Lung (tissue), 12 donors: ENCODE measurements around the gene KCNQ4. TPM values are rescaled to one million over a fixed set of nuclear protein-coding genes. Genes with fewer than 3 reads are reported as not detected.

ENCODE experiments used
- ATAC-seq: fragments of 200-7000 bp; cut with Tn5 transposase; one replicate; pipeline ENCODE4 v1.9.1; 2020; ENCODE audit warnings: moderate number of reproducible peaks; ENCODE audit not compliant: insufficient read depth, low FRiP score
- DNase-seq, 3 donors: peaks; one replicate each; pipeline ENCODE4 v3.0.0-alpha.2; 2013 to 2017
- H3K27ac ChIP-seq, 2 donors: one replicate each; pipeline ENCODE4 v1.5.1; 2013; ENCODE audit warnings: mild to moderate bottlenecking in 2 of 2, moderate library complexity in 2 of 2, control low read depth in 1 of 2, inconsistent platforms in 1 of 2, low read depth in 1 of 2, low read length in 1 of 2
- H3K27me3 ChIP-seq, 3 donors: one replicate each; pipeline ENCODE4 v1.5.1; 2013; ENCODE audit warnings: low read length in 2 of 3; ENCODE audit not compliant: control insufficient read depth in 3 of 3, insufficient read depth in 3 of 3
- H3K36me3 ChIP-seq, 4 donors: one replicate each; pipeline ENCODE4 v1.5.1; 2013; ENCODE audit warnings: low read length in 4 of 4, mild to moderate bottlenecking in 1 of 4, moderate library complexity in 1 of 4; ENCODE audit not compliant: control insufficient read depth in 4 of 4, insufficient read depth in 4 of 4
- H3K4me1 ChIP-seq, 5 donors: one replicate each; pipeline ENCODE4 v1.5.1; 2013; ENCODE audit warnings: low read length in 5 of 5, mild to moderate bottlenecking in 2 of 5, moderate library complexity in 1 of 5; ENCODE audit not compliant: control insufficient read depth in 5 of 5, insufficient read depth in 5 of 5
- H3K4me3 ChIP-seq: one replicate; pipeline ENCODE4 v1.5.1; 2013; ENCODE audit warnings: mild to moderate bottlenecking, control low read depth, moderate library complexity
- H3K9ac ChIP-seq, 2 donors: one replicate each; pipeline ENCODE4 v1.5.1; 2013; ENCODE audit warnings: low read length in 2 of 2, control low read depth in 1 of 2; ENCODE audit not compliant: insufficient read depth in 1 of 2
- H3K9me3 ChIP-seq, 4 donors: one replicate each; pipeline ENCODE4 v1.5.1; 2013; ENCODE audit warnings: low read length in 3 of 4, mild to moderate bottlenecking in 1 of 4, moderate library complexity in 1 of 4; ENCODE audit not compliant: control insufficient read depth in 4 of 4, insufficient read depth in 3 of 4
- CTCF ChIP-seq: IDR thresholded peaks from 2 replicates; pipeline ENCODE4 v1.5.1; 2012; ENCODE audit warnings: mild to moderate bottlenecking; ENCODE audit errors: control extremely low read depth, extremely low read depth
- WGBS, 2 donors: extraction: QIAGEN DNeasy Blood & Tissue Kit; methylation state at CpG; one replicate each; pipeline ENCODE4 v1.1.7; 2013; 5-methylcytosine and 5-hydroxymethylcytosine counted together
- polyA plus RNA-seq, 2 donors: library from polyadenylated mRNA; stranded (reverse); fragments of 200-250 nt; gene quantifications; one replicate each; pipeline ENCODE4 v1.2.1, GENCODE V29; 2013
- total RNA-seq, 2 donors: library from RNA; depleted of rRNA in 1 of 2; stranded (reverse); fragments of >200 nt in 1 of 2; gene quantifications; one replicate each; pipeline ENCODE4 v1.2.1, GENCODE V29; 2014 to 2021
- donor health status: control.
- donor health status: control.
- donor health status: Bipolar disorder and iron deficiency.
- donor health status: healthy.
- donor health status: DM: yes; HTN: yes; CAD: no.

KCNQ4 gene
- total and polyA plus RNA-seq, 4 donors = 0.54 to 0.98 (median 0.59) TPM

GRCh38 chr1:40794048-40794447, 10.5 kb downstream of the KCNQ4 start:
- H3K27ac ChIP-seq = no peak overlapping the region
- ATAC-seq = no peak
- WGBS, 2 donors = 92 to 93% methylated on average over 4 of the region's 4 CpGs

GRCh38 chr1:40794974-40795715, 11.6 kb downstream of the KCNQ4 start:
- Histone ChIP-seq H3K36me3 (no peaks in the 10 kb centered on the region), H3K9me3 (no peaks in the 10 kb centered on the region), H3K27ac (no peak overlapping the region), H3K4me1 (peaks cover 0 to 17% (median 7%) of the 10 kb centered on the region in 5 donors), H3K27me3 (no peaks in the 10 kb centered on the region), H3K9ac (no peak overlapping the region), H3K4me3 (no peak overlapping the region)
- no peak for DNase-seq
- no peak for ATAC-seq
- TF ChIP-seq CTCF = no peak
- WGBS, 2 donors = 82 to 84% methylated on average over 10 of the region's 10 CpGs

More at GRCh38 chr1:40794048-40794447, 10.5 kb downstream of the KCNQ4 start:
- no peaks in the 10 kb centered on the region for H3K9me3 ChIP-seq
- H3K9ac ChIP-seq = no peak overlapping the region
- no peaks in the 10 kb centered on the region for H3K36me3 ChIP-seq
- H3K4me1 ChIP-seq = peaks cover 0 to 7% (median 3%) of the 10 kb centered on the region in 5 donors
- DNase-seq = no peak
- H3K4me3 ChIP-seq = no peak overlapping the region
- no peak for TF ChIP-seq CTCF
- H3K27me3 ChIP-seq = no peaks in the 10 kb centered on the region

- no peak for TF ChIP-seq CTCF
- no peak overlapping the region for H3K27ac ChIP-seq
- H3K4me3 ChIP-seq = no peak overlapping the region
- no peaks in the 10 kb centered on the region for H3K9me3 ChIP-seq
- DNase-seq = no peak
- H3K27me3 ChIP-seq = no peaks in the 10 kb centered on the region
- no peak for ATAC-seq
- 56 to 59% methylated on average over 13 of the region's 13 CpGs for WGBS, 2 donors
- H3K36me3 ChIP-seq = no peaks in the 10 kb centered on the region
- H3K9ac ChIP-seq = no peak overlapping the region
- peaks cover 0 to 25% (median 7%) of the 10 kb centered on the region in 5 donors for H3K4me1 ChIP-seq
Measured at GRCh38 chr1:40795811-40796586, 12.4 kb downstream of the KCNQ4 start.
